GM21786 (cell line): ENCODE results near the gene MEF2D.

Experiments
- ATAC-seq: cut with Tn5 transposase; IDR thresholded peaks from one replicate; pipeline ENCODE4 v1.9.1; 2021; ENCODE audit not compliant: unreplicated experiment

MEF2D gene

DNA sequence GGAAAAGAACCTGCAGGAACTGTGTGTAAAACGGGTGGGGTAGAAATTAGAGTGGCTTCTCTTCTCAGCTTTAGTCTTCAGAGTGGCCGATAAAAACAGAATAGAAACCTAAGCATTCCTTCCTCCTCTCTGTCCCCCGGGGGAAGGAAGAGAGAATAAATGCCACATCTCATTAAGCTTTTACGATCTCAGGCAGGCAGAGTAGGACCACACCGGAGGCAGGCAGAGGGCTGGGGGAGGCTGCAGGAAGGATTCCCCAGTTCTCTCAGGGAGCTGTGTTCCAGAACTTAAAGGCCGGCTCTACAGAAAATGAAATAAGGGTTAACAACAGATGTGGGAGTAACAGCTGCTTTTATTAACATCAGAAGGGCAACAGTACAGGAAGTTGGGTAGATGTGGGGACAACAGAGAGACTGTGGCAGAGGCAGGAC is 24.5 kb upstream of the MEF2D start:
- ATAC-seq: no peak

DNA sequence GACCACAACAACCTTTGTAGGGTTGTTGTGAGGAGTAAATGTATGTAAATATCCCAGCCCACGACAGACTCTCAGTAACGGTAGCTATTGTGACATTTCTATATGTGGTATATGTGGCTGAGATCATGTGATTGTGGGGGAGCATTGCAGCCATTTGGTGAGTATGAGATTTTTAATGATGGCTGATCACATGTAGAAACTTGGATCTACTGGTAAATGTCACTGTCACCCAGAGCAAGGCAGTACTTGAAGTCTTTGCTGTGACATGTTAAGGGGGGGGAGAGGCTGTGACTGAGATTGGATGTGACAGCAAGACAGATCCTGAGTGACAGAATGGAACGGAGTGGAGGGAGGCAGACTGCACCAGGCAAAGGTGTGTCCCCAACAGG is 23.9 kb upstream of the MEF2D start:
- ATAC-seq: no peak

DNA sequence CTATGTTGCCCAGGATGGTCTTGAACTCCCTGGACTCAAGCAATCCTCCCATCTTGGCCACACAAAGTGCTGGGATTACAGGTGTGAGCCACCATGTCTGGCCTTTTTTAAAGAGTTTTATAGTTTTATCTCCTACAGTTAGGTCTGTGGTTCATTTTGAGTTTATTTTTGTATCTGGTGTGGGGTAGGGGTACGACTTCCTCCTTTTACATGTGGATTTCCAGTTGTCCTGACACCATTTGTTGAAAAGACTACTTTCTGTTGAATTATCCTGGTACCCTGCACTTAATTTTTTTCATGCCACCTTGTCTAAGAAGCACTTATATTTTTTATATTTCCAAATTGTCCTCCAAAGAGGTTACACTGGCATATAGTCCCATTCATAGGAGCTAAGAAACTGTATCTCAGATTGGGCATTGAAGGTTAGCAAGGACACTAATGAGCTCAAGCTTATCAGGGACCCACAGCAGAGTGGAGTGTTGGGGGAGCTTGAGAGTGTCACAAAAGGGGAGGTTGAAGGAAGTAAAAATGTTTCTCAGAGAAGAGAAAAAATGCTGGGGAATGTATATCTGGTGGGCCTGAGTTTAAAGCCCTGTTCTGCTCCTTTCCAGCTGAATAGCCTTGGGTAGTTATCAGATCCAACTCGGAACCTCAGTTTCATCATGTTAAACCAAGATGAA is 23.4 kb upstream of the MEF2D start:
- ATAC-seq: no peak

DNA sequence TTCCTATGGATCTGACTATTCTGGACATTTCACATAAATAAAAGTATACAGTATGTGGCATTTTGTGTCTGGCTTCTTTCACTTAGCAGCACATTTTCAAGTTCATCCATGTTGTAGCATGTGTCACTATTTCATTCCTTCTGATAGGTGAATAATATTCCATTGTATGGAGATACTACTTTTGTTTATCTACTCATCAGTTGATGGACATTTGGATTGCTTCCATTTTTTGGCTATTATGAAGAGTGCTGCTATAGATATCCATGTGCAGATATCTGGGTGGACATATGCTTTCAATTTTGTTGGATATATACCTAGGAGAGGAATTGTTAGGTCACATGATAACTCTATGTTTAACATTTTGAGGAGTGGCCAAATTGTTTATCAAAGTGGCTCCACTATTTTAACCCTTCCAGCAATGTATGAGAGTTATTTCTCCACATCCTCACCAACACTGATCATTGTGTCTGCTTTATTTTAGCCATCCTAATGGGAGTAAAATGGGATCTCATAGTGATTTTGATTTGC is 21.9 kb upstream of the MEF2D start:
- ATAC-seq: no peak

DNA sequence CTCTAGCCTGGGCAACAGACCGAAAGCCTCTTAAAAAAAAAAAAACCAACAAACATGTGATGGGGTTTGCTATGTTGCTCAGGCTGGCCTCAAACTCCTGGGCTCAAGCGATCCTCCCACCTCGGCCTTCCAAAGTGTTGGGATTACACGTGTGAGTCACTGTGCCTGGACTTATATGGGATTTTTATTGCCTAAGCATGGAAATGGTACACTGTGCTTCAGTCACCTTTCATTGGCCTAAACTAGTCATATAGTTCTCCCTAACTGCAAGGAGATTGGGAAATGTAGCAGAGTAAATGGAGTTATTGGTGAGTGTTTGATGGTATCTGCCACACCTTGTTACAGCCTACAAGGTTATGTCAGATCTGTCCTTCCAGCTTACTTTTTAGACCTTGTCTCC is 17.2 kb upstream of the MEF2D start:
- no peak for ATAC-seq

DNA sequence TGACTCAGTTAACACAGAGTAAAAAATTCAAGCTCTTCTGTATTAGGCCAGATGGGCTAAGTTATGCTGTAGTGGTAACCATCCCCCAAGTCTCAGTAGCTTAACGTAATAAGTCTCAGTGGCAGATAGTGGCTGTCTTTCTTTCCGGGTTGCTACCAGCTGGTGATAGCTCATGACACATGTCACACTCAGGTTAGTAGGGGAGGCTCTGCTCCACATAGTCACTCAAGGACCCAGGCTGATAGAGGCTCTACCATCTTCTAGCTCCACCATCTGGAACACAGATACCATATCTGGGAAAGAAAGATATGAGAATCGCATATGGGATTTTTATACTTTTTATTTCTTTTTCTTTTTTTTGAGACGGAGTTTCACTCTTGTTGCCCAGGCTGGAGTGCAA is 16.2 kb upstream of the MEF2D start:
- no peak for ATAC-seq

DNA sequence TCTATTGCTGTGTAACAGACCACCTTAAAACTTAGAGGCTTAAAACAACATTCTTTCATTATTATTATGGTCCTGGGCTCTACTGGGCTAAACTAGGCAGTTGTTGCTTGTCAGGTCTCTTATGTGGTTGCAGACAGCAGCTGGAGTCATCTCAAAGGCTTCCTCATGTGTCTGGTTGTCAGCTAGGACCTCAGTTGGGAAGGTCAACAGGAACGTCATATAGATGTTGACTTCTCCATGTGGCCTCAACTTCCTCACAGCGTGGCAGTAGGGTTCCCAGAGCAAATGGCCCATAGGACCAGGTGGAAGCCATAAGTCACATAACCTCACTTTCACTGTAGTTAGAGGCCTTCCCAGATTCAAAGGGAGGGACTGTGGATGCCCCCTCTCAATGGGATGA is 15.4 kb upstream of the MEF2D start:
- ATAC-seq: no peak

DNA sequence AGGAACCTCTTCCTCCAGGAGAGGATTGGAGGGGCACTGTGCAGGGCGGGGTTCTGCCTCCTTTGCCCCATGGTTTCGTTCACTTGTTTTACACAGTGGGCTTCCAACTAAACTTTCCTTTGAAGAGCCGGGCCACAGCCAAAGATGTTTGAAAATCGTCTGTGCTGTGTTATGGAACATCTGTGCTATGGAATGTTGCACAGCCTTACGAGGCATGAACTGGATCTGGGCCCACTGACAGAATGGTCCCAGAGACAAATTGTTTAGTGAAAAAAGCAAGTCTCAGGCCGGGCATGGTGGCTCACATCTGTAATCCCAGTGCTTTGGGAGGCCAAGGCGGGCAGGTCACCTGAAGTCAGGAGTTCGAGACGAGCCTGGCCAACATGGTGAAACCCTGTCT is 12.6 kb upstream of the MEF2D start:
- no peak for ATAC-seq

DNA sequence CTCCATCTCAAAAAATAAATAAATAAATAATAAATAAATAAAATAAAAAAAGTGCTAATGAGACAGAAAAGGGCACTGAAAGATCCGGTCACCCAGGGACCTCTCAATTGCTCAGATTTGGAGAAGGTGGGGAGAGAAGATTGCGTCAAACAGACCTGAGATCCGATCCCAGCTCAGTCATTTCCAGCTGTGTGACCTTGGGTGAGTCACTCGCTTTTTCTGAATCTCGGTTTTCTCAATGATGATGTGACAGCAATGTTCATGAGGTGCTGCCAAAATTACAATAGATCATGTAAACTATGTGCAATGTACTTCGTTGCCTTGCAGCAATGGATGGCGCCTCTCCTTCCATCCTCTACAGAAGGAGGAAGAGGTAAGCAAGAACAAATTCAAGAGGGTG is 11.1 kb upstream of the MEF2D start:
- no peak for ATAC-seq

DNA sequence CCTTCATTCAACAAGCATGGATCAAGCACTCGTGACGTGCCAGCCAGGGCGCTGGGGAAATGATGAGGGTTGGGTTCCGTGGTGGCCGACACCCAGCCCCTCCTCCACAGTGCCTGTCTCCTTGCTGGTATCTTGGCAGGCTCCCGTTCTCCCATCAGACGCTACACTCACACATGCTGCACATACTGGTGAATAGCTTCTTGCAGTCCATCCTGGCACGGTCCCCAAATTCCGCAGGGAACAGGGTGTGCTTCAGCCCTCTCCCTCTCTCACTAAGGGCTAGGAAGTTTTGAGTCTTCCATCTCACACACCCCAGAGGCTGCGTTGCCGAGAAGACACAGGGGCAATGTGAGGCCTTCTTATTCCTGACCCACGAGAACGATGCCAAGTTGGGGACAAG is 10.1 kb upstream of the MEF2D start:
- ATAC-seq: no peak

DNA sequence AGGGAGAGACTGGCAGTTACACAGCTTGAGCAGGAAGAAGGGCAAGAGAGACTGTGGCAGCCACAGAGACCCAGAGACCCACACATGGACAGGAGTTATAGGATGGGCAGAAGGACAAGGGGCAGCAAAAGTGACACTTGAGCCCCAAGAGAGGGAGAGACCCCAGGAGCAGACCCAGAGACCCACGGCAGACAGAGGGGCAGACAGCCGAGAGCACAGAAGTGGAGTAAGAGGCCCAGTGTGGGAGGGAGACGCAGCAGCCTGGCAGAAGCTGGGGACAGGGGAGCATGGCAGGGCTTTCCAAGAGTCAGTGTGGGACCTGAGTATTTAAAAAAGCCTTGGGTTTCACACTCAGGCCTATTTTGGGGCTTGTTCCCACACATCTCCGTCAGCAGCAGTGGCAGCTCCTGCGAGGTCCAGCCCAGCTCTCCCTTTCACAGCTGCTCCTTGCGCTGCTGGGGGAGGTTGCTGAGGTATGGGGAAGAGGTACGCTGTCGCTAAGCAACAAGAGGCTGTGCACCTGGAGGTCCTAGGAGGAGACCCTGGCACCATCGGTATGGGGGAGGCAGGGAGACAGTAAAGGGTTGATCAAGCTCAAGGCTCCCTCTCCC is 9.0 kb upstream of the MEF2D start:
- ATAC-seq: no peak

DNA sequence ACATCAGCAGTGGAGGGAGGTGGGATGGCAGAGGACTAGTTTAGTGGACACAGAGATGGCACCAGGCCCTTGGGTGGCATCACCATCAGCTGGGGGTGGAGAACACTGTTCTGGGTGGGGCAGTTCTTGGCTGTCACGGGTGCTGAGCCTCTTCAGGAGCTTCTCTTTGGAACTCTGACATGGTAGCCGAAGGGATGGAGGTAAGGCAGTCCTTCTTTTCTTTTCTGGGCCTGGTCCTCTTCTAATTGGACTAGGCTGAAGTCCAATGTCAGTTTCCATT is 8.3 kb upstream of the MEF2D start:
- no peak for ATAC-seq

DNA sequence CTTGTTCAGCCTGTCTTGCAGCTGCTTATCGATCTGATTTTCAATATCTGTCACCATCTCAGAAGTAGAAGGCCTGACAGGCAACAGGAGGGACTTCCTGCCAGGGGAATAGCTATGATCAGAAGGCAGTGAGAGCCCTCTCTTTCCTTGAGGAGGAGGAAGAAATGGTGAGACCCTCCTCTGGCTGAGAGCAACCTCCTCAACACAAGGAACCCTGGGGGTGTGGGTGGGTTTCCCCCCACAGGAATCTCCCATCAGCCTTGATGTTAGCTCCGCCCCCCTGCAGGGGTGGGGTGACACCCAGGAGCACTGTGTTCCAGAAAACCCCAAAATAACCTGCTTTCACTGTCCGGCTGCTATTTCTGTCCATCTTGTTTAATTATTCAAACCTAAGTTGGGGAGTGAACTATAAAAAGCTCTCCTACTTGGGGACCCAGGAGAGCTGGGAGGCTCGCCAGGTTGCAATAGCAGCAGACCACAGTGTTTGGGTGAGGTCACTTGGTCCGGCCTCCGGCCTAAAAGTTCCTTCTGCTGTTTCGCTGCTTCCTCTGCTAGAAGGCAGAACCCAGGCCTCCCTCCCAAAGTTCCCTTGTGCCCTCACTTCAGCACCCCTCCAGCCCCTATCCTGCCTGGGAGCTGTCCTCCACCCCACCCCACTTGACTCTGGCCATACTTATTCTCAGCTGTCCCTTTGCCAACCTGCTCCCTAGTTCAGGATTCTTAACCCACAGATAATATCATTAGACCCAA is 7.8 kb upstream of the MEF2D start:
- ATAC-seq: no peak

DNA sequence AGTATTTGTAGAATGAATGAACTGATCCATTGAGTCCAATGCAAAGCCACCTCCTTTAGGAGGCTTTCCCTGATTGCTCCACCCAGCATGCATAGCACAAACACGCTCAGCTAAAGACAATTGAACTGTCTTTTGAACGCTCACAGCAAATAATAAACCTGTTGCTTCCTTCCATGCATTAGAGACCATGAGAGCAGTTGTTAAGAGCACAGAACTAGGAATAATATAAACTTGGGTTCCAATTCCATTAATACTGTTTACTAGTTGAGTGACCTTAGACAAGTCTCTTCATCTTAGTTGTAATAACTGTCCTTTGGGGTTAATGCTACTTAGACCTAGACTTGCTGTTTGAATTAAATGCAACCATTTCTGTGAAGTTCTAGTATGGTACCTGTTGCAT is 5.9 kb upstream of the MEF2D start:
- ATAC-seq: no peak

DNA sequence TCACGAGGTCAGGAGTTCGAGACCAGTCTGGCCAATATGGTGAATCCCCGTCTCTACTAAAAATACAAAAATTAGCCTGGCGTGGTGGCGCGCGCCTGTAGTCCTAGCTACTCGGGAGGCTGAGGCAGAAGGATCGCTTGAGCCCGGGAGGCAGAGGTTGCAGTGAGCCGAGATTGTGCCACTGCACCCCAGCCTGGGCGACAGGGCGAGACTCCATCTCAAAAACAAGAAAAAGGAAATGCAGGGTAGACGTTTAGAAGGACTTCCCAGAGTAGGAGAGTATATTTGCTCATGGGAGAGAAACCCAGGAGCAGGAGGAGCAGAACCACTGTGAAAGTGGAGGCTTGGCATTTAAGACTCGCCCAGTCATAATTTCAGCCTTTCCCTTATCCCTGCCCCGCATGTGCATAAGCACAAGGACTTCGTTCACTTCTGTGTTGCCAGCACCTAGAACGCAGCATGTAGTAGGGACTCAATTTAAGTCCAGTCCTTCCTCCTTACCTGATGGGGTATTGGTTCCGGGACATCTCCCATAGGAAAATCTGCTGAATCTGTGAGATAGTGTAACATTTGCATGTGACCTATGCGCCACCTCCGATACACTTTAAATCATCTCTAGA is 5.2 kb upstream of the MEF2D start:
- no peak for ATAC-seq

DNA sequence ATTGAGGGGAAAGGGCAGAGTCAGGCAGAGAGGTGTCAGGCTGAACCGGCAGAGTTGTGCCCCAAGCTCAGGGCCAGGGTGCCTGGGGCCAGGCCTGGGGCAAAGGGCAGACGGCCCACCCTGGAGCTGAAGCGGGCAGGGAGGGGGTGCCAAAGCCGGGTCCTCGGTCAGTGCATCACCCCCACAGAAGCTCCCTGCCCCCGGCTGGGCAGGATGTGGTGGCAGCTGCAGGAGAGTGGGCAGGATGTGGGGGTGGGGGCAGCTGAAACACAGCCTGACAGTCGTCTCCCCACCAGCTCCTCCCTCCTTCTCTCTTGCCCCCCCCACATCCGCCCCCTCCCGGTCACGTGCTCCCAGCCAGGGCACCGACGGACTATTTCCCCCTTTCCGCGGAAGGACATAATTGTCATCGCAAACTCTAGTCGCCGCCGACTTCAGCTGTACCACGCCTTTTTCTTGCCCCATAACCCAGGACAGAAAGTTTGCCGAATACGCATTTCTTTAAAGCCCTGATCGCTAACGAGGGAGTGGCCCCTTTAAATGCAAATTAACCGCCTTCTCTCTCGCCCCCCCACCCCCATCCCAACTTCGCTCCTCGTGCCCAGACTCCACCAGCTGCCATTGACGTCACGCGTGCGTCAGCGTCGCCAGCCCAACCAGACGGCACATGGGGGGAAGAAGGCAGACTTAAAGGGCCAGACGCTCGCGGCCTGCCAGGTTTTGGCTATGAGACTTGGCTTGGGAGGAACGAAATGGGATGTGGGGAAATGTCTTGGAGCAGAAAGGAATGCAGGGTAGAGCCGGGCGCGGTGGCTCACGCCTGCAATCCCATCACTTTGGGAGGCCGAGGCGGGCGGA is 4.5 kb upstream of the MEF2D start:
- ATAC-seq: peak; percentile 30

DNA sequence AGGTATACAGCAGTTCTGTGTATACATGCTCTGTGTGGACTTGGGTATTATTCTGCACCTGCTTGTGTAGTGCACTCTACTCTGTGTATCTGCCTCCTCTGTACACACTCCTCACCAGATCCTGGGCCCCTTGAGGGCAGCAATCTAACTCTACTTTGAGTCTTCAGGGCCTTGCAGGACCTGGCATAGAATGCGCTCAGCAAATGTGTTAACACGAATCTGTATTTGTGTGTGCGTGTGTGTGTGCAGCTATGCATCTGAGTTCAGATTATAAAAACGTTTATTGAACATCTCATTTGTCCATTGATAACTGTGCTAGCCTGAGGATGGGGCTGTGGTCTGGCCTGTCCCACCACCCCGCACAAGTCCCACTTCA is 3.9 kb upstream of the MEF2D start:
- ATAC-seq: no peak

DNA sequence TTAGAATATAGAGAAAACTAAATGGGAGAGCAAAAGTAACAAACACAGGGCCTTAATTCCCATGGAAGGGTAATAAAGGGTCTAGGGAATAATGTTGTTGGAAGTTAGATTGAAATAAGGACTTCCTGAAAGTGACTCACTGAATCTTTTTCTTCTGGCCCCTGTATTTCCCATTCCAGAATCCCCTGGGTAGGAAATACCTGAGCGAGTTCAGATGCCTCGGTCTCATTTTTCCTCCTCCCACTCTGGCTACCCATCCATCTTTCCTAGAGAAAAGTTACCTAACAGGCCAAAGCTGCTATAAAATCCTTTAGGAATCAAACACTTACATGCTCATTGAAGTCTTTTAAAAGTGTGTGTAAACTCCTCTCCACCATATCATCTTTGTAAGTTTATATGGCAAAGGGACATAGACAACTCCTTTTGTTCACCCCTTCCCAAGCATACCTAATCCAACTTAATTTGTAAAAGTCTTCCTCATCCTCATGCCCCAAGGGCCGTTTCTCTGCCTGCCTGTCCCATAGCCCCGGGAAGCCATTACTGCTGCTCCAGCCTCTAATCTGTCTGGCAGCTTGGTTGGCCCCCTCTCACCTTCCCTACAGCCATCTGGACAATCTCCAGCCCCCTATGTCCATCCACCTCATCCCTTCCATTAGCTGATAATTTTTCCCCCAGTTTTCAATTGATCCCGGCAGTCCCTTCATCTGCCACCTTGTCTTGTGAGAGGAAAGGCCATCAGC is 3.3 kb upstream of the MEF2D start:
- no peak for ATAC-seq

DNA sequence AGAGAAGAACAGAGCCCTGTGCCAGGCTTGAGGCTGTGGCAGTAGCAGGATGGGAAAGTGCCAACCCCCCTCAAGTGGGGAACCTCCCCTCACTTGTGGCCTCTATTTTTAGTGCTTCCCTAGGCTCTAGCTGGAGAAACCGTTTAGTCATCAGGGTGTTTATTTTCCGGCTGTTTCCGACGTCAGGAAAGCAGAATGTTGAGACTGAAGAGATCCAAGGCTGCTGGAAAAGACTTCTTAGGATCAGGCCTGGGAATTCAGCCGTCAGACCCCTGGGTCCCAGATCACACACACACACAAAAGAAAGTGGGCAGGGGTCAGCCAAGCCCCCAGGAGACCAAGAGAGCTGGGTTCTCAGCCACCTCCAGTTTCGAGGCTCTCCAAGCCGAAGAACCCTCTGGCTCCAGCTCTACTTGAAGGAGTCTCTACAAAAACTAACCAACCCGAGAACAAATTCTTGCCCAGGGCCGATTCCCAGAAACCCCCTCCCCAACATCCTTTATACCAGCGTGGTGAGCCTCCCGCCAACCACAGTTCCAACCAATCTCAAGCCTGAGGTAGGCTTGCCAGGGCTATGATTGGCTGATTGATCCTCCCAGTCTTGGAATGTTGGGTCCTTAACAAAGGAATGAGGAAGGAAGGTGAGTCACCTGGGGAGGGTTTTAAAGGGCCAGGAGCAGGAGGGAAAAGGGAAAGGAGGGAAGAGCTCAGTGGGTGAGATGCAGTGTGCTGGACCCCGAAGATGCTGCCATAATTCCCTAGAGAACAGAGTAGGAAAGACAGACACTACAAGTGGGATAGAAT is 2.5 kb upstream of the MEF2D start:
- ATAC-seq: no peak
